22Rv1 (cell line): ENCODE measurements around the gene SUSD5.
"Not testable (repeated sequence)": the region's sequence is repeated elsewhere in the genome, so short reads cannot be mapped to it uniquely, and the experiment has no call there.

Experiments
- H3K27ac ChIP-seq: fragments of 450-650 bp; 2 replicates; pipeline ENCODE4 v1.5.1; 2017
- ZFX ChIP-seq: fragments of 450-650 bp; IDR thresholded peaks from 2 replicates; pipeline ENCODE4 v1.6.1; 2017; ENCODE audit warnings: antibody characterized with exemption, borderline replicate concordance
- TF ChIP-seq, protein P1 (sequence below): fragments of 450-650 bp; IDR thresholded peaks from 2 replicates; pipeline ENCODE4 v1.5.1; 2017; ENCODE audit warnings: mild to moderate bottlenecking

The SUSD5 gene

DNA sequence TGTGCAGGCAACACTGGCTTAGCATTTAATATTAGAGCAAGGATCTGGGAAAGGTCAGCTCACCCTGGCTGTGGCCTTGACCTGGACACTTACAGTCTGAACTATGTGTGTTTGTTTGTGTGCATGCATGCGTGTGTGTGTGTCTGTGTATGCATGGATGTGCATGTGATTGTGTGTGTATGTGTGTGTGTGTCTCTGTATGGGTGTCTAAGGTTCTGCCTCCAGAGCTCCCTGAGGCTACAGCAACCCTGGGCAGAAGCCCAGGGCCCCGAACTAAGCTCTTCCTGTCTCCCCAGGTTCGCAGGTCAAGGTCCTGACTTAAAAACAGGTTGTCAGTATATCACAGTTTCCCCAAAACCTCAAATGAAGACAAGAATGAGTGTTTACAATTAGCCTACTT lies 51.3 kb downstream of the SUSD5 start:
- H3K27ac ChIP-seq = no peak overlapping the region
- TF ChIP-seq, protein P1, sequence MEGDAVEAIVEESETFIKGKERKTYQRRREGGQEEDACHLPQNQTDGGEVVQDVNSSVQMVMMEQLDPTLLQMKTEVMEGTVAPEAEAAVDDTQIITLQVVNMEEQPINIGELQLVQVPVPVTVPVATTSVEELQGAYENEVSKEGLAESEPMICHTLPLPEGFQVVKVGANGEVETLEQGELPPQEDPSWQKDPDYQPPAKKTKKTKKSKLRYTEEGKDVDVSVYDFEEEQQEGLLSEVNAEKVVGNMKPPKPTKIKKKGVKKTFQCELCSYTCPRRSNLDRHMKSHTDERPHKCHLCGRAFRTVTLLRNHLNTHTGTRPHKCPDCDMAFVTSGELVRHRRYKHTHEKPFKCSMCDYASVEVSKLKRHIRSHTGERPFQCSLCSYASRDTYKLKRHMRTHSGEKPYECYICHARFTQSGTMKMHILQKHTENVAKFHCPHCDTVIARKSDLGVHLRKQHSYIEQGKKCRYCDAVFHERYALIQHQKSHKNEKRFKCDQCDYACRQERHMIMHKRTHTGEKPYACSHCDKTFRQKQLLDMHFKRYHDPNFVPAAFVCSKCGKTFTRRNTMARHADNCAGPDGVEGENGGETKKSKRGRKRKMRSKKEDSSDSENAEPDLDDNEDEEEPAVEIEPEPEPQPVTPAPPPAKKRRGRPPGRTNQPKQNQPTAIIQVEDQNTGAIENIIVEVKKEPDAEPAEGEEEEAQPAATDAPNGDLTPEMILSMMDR = no peak
- no peak for TF ChIP-seq ZFX

DNA sequence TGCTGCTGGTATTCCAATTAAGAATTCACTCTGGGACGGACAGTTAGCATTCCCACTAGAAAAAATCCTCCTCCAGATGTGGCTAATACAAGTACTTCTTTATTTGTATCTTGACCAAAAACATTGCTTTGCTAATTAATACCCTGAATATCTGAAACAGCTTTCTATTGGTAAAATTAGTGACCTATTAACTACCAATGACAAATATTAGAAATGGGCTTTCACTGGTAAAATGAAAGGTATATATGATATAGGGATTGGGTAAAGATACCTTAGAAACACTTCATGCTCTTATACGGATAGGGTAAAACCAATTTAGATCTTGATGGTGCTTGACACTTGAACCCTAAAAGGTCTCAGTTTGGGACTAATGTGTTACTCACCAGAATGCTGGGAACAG lies 52.5 kb downstream of the SUSD5 start:
- no peak overlapping the region for H3K27ac ChIP-seq
- no peak for TF ChIP-seq ZFX
- TF ChIP-seq, protein P1 = no peak

DNA sequence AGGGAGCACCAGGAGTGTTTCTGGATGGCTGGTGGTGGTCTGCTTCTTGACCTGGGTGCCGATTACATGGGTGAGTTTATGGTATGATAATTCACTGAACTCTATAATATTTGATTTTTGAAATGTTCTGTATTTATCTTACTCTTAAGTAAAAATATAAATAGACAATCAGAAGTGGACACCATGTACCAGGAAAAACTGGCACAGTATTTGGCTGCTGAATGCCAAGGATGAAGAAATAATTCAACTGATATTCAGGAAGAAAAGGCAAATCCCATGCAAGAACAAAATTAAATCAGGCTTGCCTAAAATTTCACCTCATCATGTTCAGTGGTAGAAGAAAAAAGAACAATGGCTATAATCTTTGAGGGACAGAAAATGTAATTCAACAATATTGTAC lies 53.2 kb downstream of the SUSD5 start:
- no peak for TF ChIP-seq ZFX
- TF ChIP-seq, protein P1 = no peak
- no peak overlapping the region for H3K27ac ChIP-seq

DNA sequence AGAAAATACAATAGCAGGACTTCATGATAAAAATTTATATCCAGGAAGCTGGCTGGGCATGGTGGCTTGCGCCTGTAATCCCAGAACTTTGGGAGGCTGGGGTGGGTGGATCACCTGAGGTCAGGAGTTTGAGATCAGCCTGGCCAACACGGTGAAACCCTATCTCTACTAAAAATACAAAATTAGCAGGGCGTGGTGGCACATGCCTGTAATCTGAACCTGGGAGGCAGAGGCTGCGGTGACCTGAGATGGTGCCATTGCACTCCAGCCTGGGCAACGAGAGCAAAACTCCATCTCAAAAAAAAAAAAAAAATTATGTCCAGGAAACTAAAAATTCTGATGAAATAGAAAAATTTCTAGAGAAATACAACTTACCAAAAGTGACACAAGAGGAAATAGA lies 56.0 kb downstream of the SUSD5 start:
- H3K27ac ChIP-seq = not testable (repeated sequence)

DNA sequence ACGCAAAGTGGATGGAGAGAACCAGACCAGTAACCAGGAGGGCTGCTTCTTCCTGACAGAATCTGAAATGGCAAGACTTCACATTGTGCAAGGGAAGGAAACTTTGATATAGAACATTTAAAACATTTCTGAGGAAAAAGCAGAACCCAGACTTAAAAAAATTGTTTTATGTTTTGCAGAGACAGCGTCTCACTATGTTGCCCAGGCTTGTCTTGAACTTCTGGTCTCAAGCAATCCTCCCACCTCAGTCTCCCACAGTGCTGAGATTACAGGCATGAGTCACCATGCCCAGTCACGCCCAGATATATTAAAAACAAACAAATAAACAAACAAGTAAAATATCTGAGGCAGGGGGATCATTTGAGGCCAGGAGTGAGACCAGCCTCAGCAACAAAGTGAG lies 58.6 kb downstream of the SUSD5 start:
- no peak for TF ChIP-seq ZFX
- TF ChIP-seq, protein P1 = no peak
- no peak overlapping the region for H3K27ac ChIP-seq

DNA sequence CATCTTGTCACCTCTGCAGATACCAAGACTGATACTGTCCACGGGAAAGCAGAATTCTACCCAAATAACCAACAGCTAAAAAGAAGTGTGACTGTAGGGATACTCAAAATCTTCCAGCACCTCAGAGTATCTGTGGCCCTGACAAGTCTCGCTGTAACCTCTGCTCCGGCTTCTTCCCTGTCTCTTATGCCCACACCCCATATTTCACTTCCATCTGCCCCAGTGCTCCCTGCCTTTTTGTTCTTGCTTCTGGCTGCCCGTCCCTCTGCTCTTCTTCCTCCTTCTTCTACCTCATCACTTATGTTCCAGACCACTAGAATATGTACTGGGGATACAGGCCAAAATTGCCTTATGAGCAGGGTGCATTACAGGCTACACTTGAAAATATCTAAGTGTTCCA lies 59.4 kb downstream of the SUSD5 start:
- no peak overlapping the region for H3K27ac ChIP-seq
- TF ChIP-seq, protein P1 = no peak
- TF ChIP-seq ZFX = no peak

DNA sequence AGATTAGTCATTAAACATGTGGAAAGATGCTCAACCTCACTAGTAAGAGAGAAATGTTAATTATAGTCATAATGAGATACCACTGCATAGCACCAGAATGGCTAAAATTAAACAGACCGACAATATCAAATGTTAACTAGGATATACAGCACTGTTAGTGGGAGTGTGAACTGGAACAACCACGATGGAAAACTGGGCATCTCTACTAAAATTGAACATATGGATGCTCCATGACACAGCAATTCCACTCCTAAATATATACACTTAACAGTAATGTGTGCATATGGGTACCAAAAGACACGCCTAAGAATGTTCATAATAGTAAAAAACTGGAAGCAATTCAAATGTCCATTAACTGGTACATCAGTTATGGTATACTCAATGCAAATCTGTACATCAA lies 63.3 kb downstream of the SUSD5 start:
- no peak overlapping the region for H3K27ac ChIP-seq
- TF ChIP-seq ZFX = no peak
- TF ChIP-seq, protein P1 = no peak

DNA sequence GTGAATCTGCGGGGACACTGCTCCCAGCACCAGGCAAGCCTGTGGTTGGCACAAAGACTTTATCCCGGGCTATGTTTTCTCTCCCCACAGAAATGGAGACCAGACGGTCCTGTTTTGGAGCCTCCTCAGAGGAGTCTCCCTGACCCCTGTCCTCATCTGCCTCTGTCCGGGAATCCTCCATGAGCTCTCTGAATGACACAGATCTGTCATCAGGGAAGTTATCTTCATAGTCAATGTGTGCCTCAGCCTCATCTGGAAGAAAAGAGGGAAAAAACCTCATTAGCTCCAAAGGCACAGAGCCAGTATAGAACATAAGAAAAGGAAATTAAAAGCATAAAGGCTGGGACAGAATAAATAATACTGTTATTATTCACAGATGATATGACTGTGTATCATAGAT lies 64.8 kb downstream of the SUSD5 start:
- TF ChIP-seq, protein P1 = no peak
- no peak for TF ChIP-seq ZFX
- H3K27ac ChIP-seq = no peak overlapping the region
